IMR-90 (cell line): ENCODE measurements around the gene MUC5B. TPM values are rescaled to one million over a fixed set of nuclear protein-coding genes. Genes with fewer than 3 reads are reported as not detected.

ENCODE experiments used
- ATAC-seq: fragments of 200-7000 bp; cut with Tn5 transposase; 2 replicates; pipeline ENCODE4 v1.9.1; 2020; ENCODE audit warnings: low read depth, mild to moderate bottlenecking, moderate library complexity
- BruUV-seq: library from RNA; stranded (reverse); fragments of 400-500 nt; replicated peaks from 2 replicates; lab custom pipeline; 2021; lab: Mats Ljungman, UMichigan
- CTCF ChIA-PET: fragments of 300-600 bp; formaldehyde crosslinking; extraction: SDS; loops from one replicate; lab custom pipeline; 2021; ENCODE audit warnings: antibody characterized with exemption; lab: Yijun Ruan, JAX
- POLR2A ChIA-PET: fragments of 300-600 bp; sonication (Branson Sonifier 250); formaldehyde crosslinking; loops from one replicate; lab custom pipeline; 2022; ENCODE audit warnings: antibody characterized with exemption; ENCODE audit not compliant: unreplicated experiment; lab: Charles Lee
- DNase-seq: peaks from one replicate; pipeline ENCODE4 v3.0.0; 2013
- H2AFZ ChIP-seq: replicated peaks from 2 replicates; pipeline ENCODE3; 2013; ENCODE audit warnings: low read length, mild to moderate bottlenecking; ENCODE audit not compliant: poor library complexity
- H2AK5ac ChIP-seq: 2 replicates; pipeline ENCODE4 v1.6.1; 2013; ENCODE audit warnings: low read depth, low read length, inconsistent platforms
- H2AK9ac ChIP-seq: replicated peaks from 2 replicates; pipeline ENCODE3; 2013; ENCODE audit warnings: mild to moderate bottlenecking, low read depth, low read length, moderate library complexity; ENCODE audit not compliant: poor library complexity
- H2BK120ac ChIP-seq: 2 replicates; pipeline ENCODE4 v1.6.1; 2013; ENCODE audit warnings: low read depth, low read length, inconsistent platforms
- H2BK15ac ChIP-seq: 3 replicates; pipeline ENCODE4 v1.6.1; 2013; ENCODE audit warnings: low read depth, low read length, inconsistent platforms
- H2BK20ac ChIP-seq: 2 replicates; pipeline ENCODE4 v1.6.1; 2013; ENCODE audit warnings: low read depth, mild to moderate bottlenecking, inconsistent platforms, low read length, moderate library complexity
- H2BK5ac ChIP-seq: 2 replicates; pipeline ENCODE4 v1.6.1; 2013; ENCODE audit warnings: mild to moderate bottlenecking, low read depth, low read length, inconsistent platforms; ENCODE audit not compliant: poor library complexity, severe bottlenecking
- H3K14ac ChIP-seq: replicated peaks from 2 replicates; pipeline ENCODE4 v1.6.1; 2013; ENCODE audit warnings: low read depth, low read length, inconsistent platforms
- H3K18ac ChIP-seq: 2 replicates; pipeline ENCODE4 v1.6.1; 2013; ENCODE audit warnings: low read depth, low read length, control low read depth
- H3K23ac ChIP-seq: 2 replicates; pipeline ENCODE4 v1.6.1; 2013; ENCODE audit warnings: low read depth, low read length, inconsistent platforms
- H3K27ac ChIP-seq: 2 replicates; pipeline ENCODE4 v1.5.1; 2013; ENCODE audit warnings: mild to moderate bottlenecking, control low read depth, low read length; ENCODE audit not compliant: insufficient read depth
- H3K27me3 ChIP-seq: 2 replicates; pipeline ENCODE4 v1.6.1; 2013; ENCODE audit warnings: low read length; ENCODE audit not compliant: control insufficient read depth, insufficient read depth
- H3K36me3 ChIP-seq: 2 replicates; pipeline ENCODE4 v1.6.1; 2013; ENCODE audit warnings: low read length, mixed read lengths; ENCODE audit not compliant: control insufficient read depth, insufficient read depth
- H3K4ac ChIP-seq: 2 replicates; pipeline ENCODE4 v1.6.1; 2013; ENCODE audit warnings: low read depth, low read length, inconsistent platforms
- H3K4me1 ChIP-seq: 2 replicates; pipeline ENCODE4 v1.6.1; 2013; ENCODE audit warnings: low read length, mixed read lengths; ENCODE audit not compliant: control insufficient read depth, insufficient read depth
- H3K4me2 ChIP-seq: 2 replicates; pipeline ENCODE4 v1.6.1; 2013; ENCODE audit warnings: low read depth, mild to moderate bottlenecking, control low read depth, low read length, moderate library complexity
- H3K4me3 ChIP-seq: 2 replicates; pipeline ENCODE4 v1.5.1; 2013; ENCODE audit warnings: low read depth, mild to moderate bottlenecking, control low read depth, low read length, moderate library complexity; ENCODE audit not compliant: insufficient read depth
- H3K56ac ChIP-seq: 2 replicates; pipeline ENCODE4 v1.6.1; 2013; ENCODE audit warnings: low read length, inconsistent platforms; ENCODE audit not compliant: insufficient read depth; ENCODE audit errors: extremely low read depth
- H3K79me1 ChIP-seq, 2 experiments: 2 replicates each; pipeline ENCODE4 v1.6.1; 2013; ENCODE audit warnings: low read length in 2 of 2, inconsistent platforms in 1 of 2, low read depth in 1 of 2
- H3K9ac ChIP-seq: 2 replicates; pipeline ENCODE4 v1.6.1; 2013; ENCODE audit warnings: low read depth, low read length, control low read depth
- H3K9me1 ChIP-seq: 2 replicates; pipeline ENCODE4 v1.6.1; 2013; ENCODE audit warnings: low read length, inconsistent platforms; ENCODE audit not compliant: insufficient read depth
- H3K9me3 ChIP-seq: 2 replicates; pipeline ENCODE4 v1.6.1; 2013; ENCODE audit warnings: low read length; ENCODE audit not compliant: control insufficient read depth, insufficient read depth
- H4K20me1 ChIP-seq: 2 replicates; pipeline ENCODE4 v1.6.1; 2013; ENCODE audit warnings: low read length, inconsistent platforms; ENCODE audit not compliant: insufficient read depth
- H4K5ac ChIP-seq: 2 replicates; pipeline ENCODE4 v1.6.1; 2013; ENCODE audit warnings: mild to moderate bottlenecking, low read depth, low read length, control low read depth
- H4K8ac ChIP-seq, 2 experiments: 2 replicates each; pipeline ENCODE4 v1.6.1; 2013; ENCODE audit warnings: low read depth in 2 of 2, low read length in 2 of 2, control low read depth in 1 of 2, inconsistent platforms in 1 of 2
- H4K91ac ChIP-seq: 2 replicates; pipeline ENCODE4 v1.6.1; 2013; ENCODE audit warnings: low read depth, low read length, inconsistent platforms; ENCODE audit not compliant: insufficient read depth
- BHLHE40 ChIP-seq: fragments of 150-350 bp; IDR thresholded peaks from 2 replicates; pipeline ENCODE4 v1.6.1; 2016; ENCODE audit warnings: mild to moderate bottlenecking, low read depth, low read length
- CEBPB ChIP-seq: IDR thresholded peaks from 2 replicates; pipeline ENCODE4 v1.6.1; 2012; ENCODE audit warnings: low read depth, low read length, improper control_type of control experiment
- CTCF ChIP-seq: conservative IDR thresholded peaks from 2 replicates; pipeline ENCODE4 v1.5.1; 2012; ENCODE audit warnings: mild to moderate bottlenecking, low read depth, low read length, improper control_type of control experiment
- FOS ChIP-seq: fragments of 150-350 bp; IDR thresholded peaks from 2 replicates; pipeline ENCODE4 v1.6.1; 2016; ENCODE audit warnings: low read depth, low read length
- MAZ ChIP-seq: IDR thresholded peaks from 2 replicates; pipeline ENCODE4 v1.6.1; 2012; ENCODE audit warnings: low read depth, mild to moderate bottlenecking, low read length, improper control_type of control experiment, moderate library complexity, borderline replicate concordance
- MXI1 ChIP-seq: IDR thresholded peaks from 2 replicates; pipeline ENCODE4 v1.6.1; 2012; ENCODE audit warnings: low read depth, mild to moderate bottlenecking, low read length, moderate library complexity, borderline replicate concordance
- NFE2L2 ChIP-seq: fragments of 150-350 bp; IDR thresholded peaks from 2 replicates; pipeline ENCODE4 v1.6.1; 2016; ENCODE audit warnings: low read depth, mild to moderate bottlenecking, low read length
- RAD21 ChIP-seq: IDR thresholded peaks from 2 replicates; pipeline ENCODE4 v1.6.1; 2012; ENCODE audit warnings: low read length, improper control_type of control experiment
- RCOR1 ChIP-seq: IDR thresholded peaks from 2 replicates; pipeline ENCODE4 v1.6.1; 2012; ENCODE audit warnings: mild to moderate bottlenecking, low read length, improper control_type of control experiment; ENCODE audit not compliant: insufficient replicate concordance
- SMC3 ChIP-seq: fragments of 150-350 bp; IDR thresholded peaks from 2 replicates; pipeline ENCODE4 v1.6.1; 2016; ENCODE audit warnings: low read depth, mild to moderate bottlenecking, antibody characterized with exemption, low read length, moderate library complexity
- USF2 ChIP-seq: fragments of 150-350 bp; IDR thresholded peaks from 2 replicates; pipeline ENCODE4 v1.6.1; 2017; ENCODE audit warnings: mild to moderate bottlenecking, antibody characterized with exemption, low read length, low read depth
- WGBS, 2 experiments: methylation state at CpG; one replicate each; pipeline versions ENCODE4 v1.1.5 to v1.1.7; 2013; ENCODE audit warnings: missing lambda C conversion rate in 2 of 2; ENCODE audit not compliant: insufficient read length in 1 of 2; ENCODE audit errors: extremely low coverage in 2 of 2; 5-methylcytosine and 5-hydroxymethylcytosine counted together
- dilution Hi-C: fragments of 300-500 bp; cut with HindIII; formaldehyde crosslinking; loops from one replicate; pipeline ENCODE4 v1.14.3; 2018; ENCODE audit warnings: low sequenced_read_pairs; ENCODE audit not compliant: unreplicated experiment
- in situ Hi-C: fragments of 300-500 bp; cut with MboI; formaldehyde crosslinking; loops from 3 replicates; pipeline ENCODE4 v1.14.3; 2019; ENCODE audit warnings: low sequenced_read_pairs, inconsistent platforms, mixed read lengths
- intact Hi-C: fragments of 100-400 bp; cut with micrococcal nuclease; formaldehyde crosslinking; loops from 2 replicates; pipeline ENCODE4 v1.10.0; 2022
- polyA plus RNA-seq, 3 experiments: library from polyadenylated mRNA; depleted of rRNA; stranded (reverse); fragments of >200 nt; gene quantifications; 2 replicates each; pipeline ENCODE4 v1.2.3, GENCODE V29; 2012; ENCODE audit warnings: low replicate concordance in 1 of 3
- total RNA-seq: library from RNA; depleted of rRNA; stranded (reverse); fragments of >200 nt; gene quantifications from 2 replicates; pipeline ENCODE4 v1.2.3, GENCODE V29; 2012

The MUC5B gene
- total and polyA plus RNA-seq, 2 of the 4 experiments (the other 2 are of a cell fraction): not detected

- H2BK5ac ChIP-seq: no peak overlapping the region
- no peaks in the 10 kb centered on the region for H3K4me1 ChIP-seq
- no peak overlapping the region for H2BK20ac ChIP-seq
- POLR2A ChIA-PET: no interaction called here
- DNase-seq: no peak
- H3K18ac ChIP-seq: no peak overlapping the region
- no peak overlapping the region for H3K56ac ChIP-seq
- 92% methylated on average over 11 of the region's 18 CpGs; no CpG with 5 or more reads in 1 of the 2 experiments for WGBS, 2 experiments
- H3K27me3 ChIP-seq: no peaks in the 10 kb centered on the region
- no peak overlapping the region for H3K23ac ChIP-seq
- no peak overlapping the region for H2AK5ac ChIP-seq
- no peak overlapping the region for H3K4ac ChIP-seq
- intact Hi-C loops: no loop called here
- no peak overlapping the region for H2AFZ ChIP-seq
- CTCF ChIA-PET: no interaction called here
- H3K9me3 ChIP-seq: no peaks in the 10 kb centered on the region
- H3K14ac ChIP-seq: no peak overlapping the region
- in situ Hi-C loops: no loop called here
- H3K4me2 ChIP-seq: no peak overlapping the region
- no peak overlapping the region for H2BK15ac ChIP-seq
- H4K91ac ChIP-seq: no peak overlapping the region
- H3K4me3 ChIP-seq: no peak overlapping the region
- H2AK9ac ChIP-seq: no peak overlapping the region
- H3K79me1 ChIP-seq: peaks cover 3 to 9% of the 10 kb centered on the region in 2 experiments; a peak in 1 of 4 replicates
- H3K9ac ChIP-seq: no peak overlapping the region
- H3K36me3 ChIP-seq: peaks cover 56% of the 10 kb centered on the region
- no TSS peak for BruUV-seq
- H2BK120ac ChIP-seq: no peak overlapping the region
- no peak overlapping the region for H4K5ac ChIP-seq
- no peak overlapping the region for H4K8ac ChIP-seq
- no peak overlapping the region for H3K27ac ChIP-seq
- ATAC-seq: no peak
- dilution Hi-C loops: no loop called here
- 0 out of 2 replicates have a peak, but pooled peaks cover 8% of the 10 kb centered on the region for H4K20me1 ChIP-seq
- TF ChIP-seq CEBPB (no peak), NFE2L2 (no peak), RAD21 (no peak), RCOR1 (no peak), MAZ (no peak), BHLHE40 (no peak), FOS (no peak), USF2 (no peak), CTCF (no peak), SMC3 (no peak), MXI1 (no peak)
- 0 out of 2 replicates have a peak, but pooled peaks cover 3% of the 10 kb centered on the region for H3K9me1 ChIP-seq
These were observed 60.2 kb downstream of the MUC5B start for GRCh38 chr11:1283091-1283511.
